ENCODE results near the gene AIFM3. TPM values are rescaled to one million over a fixed set of nuclear protein-coding genes. Genes with fewer than 3 reads are reported as not detected.

AIFM3 gene
- total and polyA plus RNA-seq, 2 of the 4 experiments (the other 2 are of a cell fraction): 0.09 to 0.18 TPM

GRCh38 chr22:20949698-20950183 lies 17.3 kb upstream of the AIFM3 start:
- Histone ChIP-seq H3K36me3 (ENCODE audit: control insufficient read depth, insufficient read depth, low read length) (peaks cover 39% of the 10 kb centered on the region), H2BK5ac (ENCODE audit: low read depth, low read length, poor library complexity, severe bottlenecking) (no peak overlapping the region), H3K27me3 (ENCODE audit: control insufficient read depth, insufficient read depth, low read length) (no peaks in the 10 kb centered on the region), H2BK120ac (ENCODE audit: low read depth, low read length) (no peak overlapping the region), H4K20me1 (ENCODE audit: insufficient read depth, low read length) (peaks cover 84% of the 10 kb centered on the region), H3K9me3 (ENCODE audit: control insufficient read depth, insufficient read depth, low read length) (no peaks in the 10 kb centered on the region), H4K8ac (ENCODE audit: low read depth in 2 of 2, low read length in 2 of 2) (no peak overlapping the region), H3K4me1 (ENCODE audit: control insufficient read depth, insufficient read depth, low read length) (peaks cover 6% of the 10 kb centered on the region), H2BK15ac (ENCODE audit: low read depth, low read length) (no peak overlapping the region), H3K23ac (ENCODE audit: low read depth, low read length) (no peak overlapping the region), H3K4ac (ENCODE audit: low read depth, low read length) (no peak overlapping the region), H4K5ac (ENCODE audit: low read depth, low read length) (no peak overlapping the region), H3K4me3 (ENCODE audit: insufficient read depth, low read depth, low read length) (no peak overlapping the region), H3K9ac (ENCODE audit: low read depth, low read length) (no peak overlapping the region), H3K79me1 (ENCODE audit: low read depth in 1 of 2, low read length in 2 of 2) (peaks cover 31 to 97% of the 10 kb centered on the region in 2 experiments), H3K4me2 (ENCODE audit: low read depth, low read length) (no peak overlapping the region), H3K14ac (replicated peaks; ENCODE audit: low read depth, low read length) (no peak overlapping the region), H2AK5ac (ENCODE audit: low read depth, low read length) (no peak overlapping the region), H4K91ac (ENCODE audit: insufficient read depth, low read depth, low read length) (no peak overlapping the region), H3K9me1 (ENCODE audit: insufficient read depth, low read length) (peaks cover 34% of the 10 kb centered on the region), H3K56ac (ENCODE audit: extremely low read depth, insufficient read depth, low read length) (no peak overlapping the region), H2AFZ (replicated peaks; ENCODE audit: low read length, poor library complexity) (no peak overlapping the region), H2BK20ac (ENCODE audit: low read depth, low read length) (no peak overlapping the region), H3K27ac (ENCODE audit: insufficient read depth, low read length) (no peak overlapping the region), H2AK9ac (replicated peaks; ENCODE audit: low read depth, low read length, poor library complexity) (no peak overlapping the region), H3K18ac (ENCODE audit: low read depth, low read length) (no peak overlapping the region)
- ATAC-seq (ENCODE audit: low read depth) (no peak), DNase-seq (no peak)
- CTCF ChIA-PET: no interaction called here
- intact Hi-C loops (cut with micrococcal nuclease) (loop anchor here (10.0 kb wide), 2 partner anchors 65 to 145 kb away; no protein-coding TSS in a partner anchor), dilution Hi-C loops (cut with HindIII; ENCODE audit: low sequenced_read_pairs, unreplicated experiment) (no loop called here), in situ Hi-C loops (cut with MboI; ENCODE audit: low sequenced_read_pairs) (no loop called here)
- no TSS peak for BruUV-seq (replicated peaks)
- POLR2A ChIA-PET (ENCODE audit: unreplicated experiment): no interaction called here
- TF ChIP-seq ELK1 (IDR thresholded peaks at IDR 0.05; ENCODE audit: borderline replicate concordance, low read depth, low read length) (no peak), CTCF (conservative IDR thresholded peaks at IDR 0.05; ENCODE audit: low read depth, low read length) (no peak), CEBPB (IDR thresholded peaks at IDR 0.05; ENCODE audit: low read depth, low read length) (no peak), CHD1 (IDR thresholded peaks at IDR 0.05; ENCODE audit: low read depth, low read length) (no peak), SMC3 (IDR thresholded peaks at IDR 0.05; ENCODE audit: low read depth, low read length) (no peak), MAZ (IDR thresholded peaks at IDR 0.05; ENCODE audit: borderline replicate concordance, low read depth, low read length) (no peak), FOS (IDR thresholded peaks at IDR 0.05; ENCODE audit: low read depth, low read length) (no peak), MXI1 (IDR thresholded peaks at IDR 0.05; ENCODE audit: borderline replicate concordance, low read depth, low read length) (no peak), POLR2A (IDR thresholded peaks at IDR 0.05; ENCODE audit: low read depth, low read length) (no peak), RAD21 (IDR thresholded peaks at IDR 0.05; ENCODE audit: low read length) (no peak)
- 88% methylated on average over 8 of the region's 13 CpGs; no CpG with 5 or more reads in 1 of the 2 experiments for WGBS, 2 experiments (ENCODE audit: extremely low coverage in 2 of 2, insufficient read length in 1 of 2)

All from IMR-90 (cell line).